Liver (tissue), 9 donors: ENCODE measurements around the gene NAA80. TPM values are rescaled to one million over a fixed set of nuclear protein-coding genes. Genes with fewer than 3 reads are reported as not detected.

Experiments used
- DNase-seq: peaks from one replicate; pipeline ENCODE4 v3.0.0-alpha.2; 2017; ENCODE audit warnings: low spot score
- H3K27ac ChIP-seq, 2 donors: one replicate each; pipeline ENCODE4 v1.7.0; 2013; ENCODE audit warnings: inconsistent platforms in 2 of 2, low read length in 2 of 2, control low read depth in 1 of 2, low read depth in 1 of 2, mild to moderate bottlenecking in 1 of 2
- H3K27me3 ChIP-seq, 4 donors: one replicate each; pipeline versions ENCODE4 v1.6.1 to v1.7.0; 2013; ENCODE audit warnings: low read length in 3 of 4, inconsistent platforms in 1 of 4, mild to moderate bottlenecking in 1 of 4, moderate library complexity in 1 of 4; ENCODE audit not compliant: control insufficient read depth in 4 of 4, insufficient read depth in 4 of 4
- H3K36me3 ChIP-seq, 4 donors: one replicate each; pipeline versions ENCODE4 v1.6.1 to v1.7.0; 2013; ENCODE audit warnings: low read length in 3 of 4, mild to moderate bottlenecking in 3 of 4, low read depth in 1 of 4, moderate library complexity in 1 of 4; ENCODE audit not compliant: control insufficient read depth in 4 of 4, insufficient read depth in 3 of 4
- H3K4me1 ChIP-seq, 4 donors: one replicate each; pipeline versions ENCODE4 v1.6.1 to v1.7.0; 2013; ENCODE audit warnings: low read length in 3 of 4, mild to moderate bottlenecking in 3 of 4, moderate library complexity in 1 of 4; ENCODE audit not compliant: control insufficient read depth in 4 of 4, insufficient read depth in 4 of 4
- H3K4me3 ChIP-seq, 3 donors: one replicate each; pipeline versions ENCODE4 v1.6.1 to v1.7.0; 2013; ENCODE audit warnings: low read length in 3 of 3, control low read depth in 1 of 3, low read depth in 1 of 3, mild to moderate bottlenecking in 1 of 3
- H3K9ac ChIP-seq, 2 donors: one replicate each; pipeline ENCODE4 v1.7.0; 2013; ENCODE audit warnings: low read length in 2 of 2, mild to moderate bottlenecking in 2 of 2, moderate library complexity in 2 of 2, control low read depth in 1 of 2, low read depth in 1 of 2
- H3K9me3 ChIP-seq, 4 donors: one replicate each; pipeline versions ENCODE4 v1.6.1 to v1.7.0; 2013; ENCODE audit warnings: low read length in 3 of 4; ENCODE audit not compliant: control insufficient read depth in 4 of 4
- FOXA1 ChIP-seq: IDR thresholded peaks from 2 replicates; pipeline ENCODE4 v1.6.1; 2016; ENCODE audit warnings: antibody characterized with exemption
- FOXA2 ChIP-seq: IDR thresholded peaks from 2 replicates; pipeline ENCODE4 v1.6.1; 2016; ENCODE audit warnings: antibody characterized with exemption
- HNF4G ChIP-seq: IDR thresholded peaks from 2 replicates; pipeline ENCODE4 v1.6.1; 2016; ENCODE audit warnings: antibody characterized with exemption
- NR2F2 ChIP-seq: IDR thresholded peaks from 2 replicates; pipeline ENCODE4 v1.6.1; 2016; ENCODE audit warnings: antibody characterized with exemption
- TAF1 ChIP-seq: conservative IDR thresholded peaks from 2 replicates; pipeline ENCODE4 v1.6.1; 2016; ENCODE audit warnings: antibody characterized with exemption, mild to moderate bottlenecking
- YY1 ChIP-seq: IDR thresholded peaks from 2 replicates; pipeline ENCODE4 v1.6.1; 2016; ENCODE audit warnings: antibody characterized with exemption, mild to moderate bottlenecking
- ZBTB33 ChIP-seq: IDR thresholded peaks from 2 replicates; pipeline ENCODE4 v1.6.1; 2016; ENCODE audit warnings: antibody characterized with exemption
- WGBS: extraction: QIAGEN DNeasy Blood & Tissue Kit; methylation state at CpG from one replicate; pipeline ENCODE4 v1.1.7; 2013; 5-methylcytosine and 5-hydroxymethylcytosine counted together
- polyA plus RNA-seq, 2 donors: library from polyadenylated mRNA; stranded (reverse) in 1 of 2; unstranded in 1 of 2; fragments of 200-250 nt in 1 of 2; fragments of >200 nt in 1 of 2; fragmentation: Nextera tagmentation in 1 of 2; extraction: Ambion mirVana in 1 of 2; gene quantifications; one replicate each; pipeline versions ENCODE4 v1.2.1 to v1.2.3, GENCODE V29; 2013 to 2015
- total RNA-seq, 2 donors: library from RNA; depleted of rRNA; stranded (reverse); fragments of >200 nt; gene quantifications; one replicate each; pipeline ENCODE4 v1.2.3, GENCODE V29; 2014
- TF ChIP-seq, protein P1 (sequence below): IDR thresholded peaks from 2 replicates; pipeline ENCODE4 v1.6.1; 2016; ENCODE audit warnings: antibody characterized with exemption, mild to moderate bottlenecking
- TF ChIP-seq, protein P2 (sequence below): IDR thresholded peaks from 2 replicates; pipeline ENCODE4 v1.6.1; 2016; ENCODE audit warnings: antibody characterized with exemption
- donor health status: healthy.
- donor health status: healthy.
- donor health status: healthy.
- donor health status: healthy.
- donor health status: healthy.

Gene NAA80
- total and polyA plus RNA-seq, 4 donors = 1.6 to 5.5 (median 2.0) TPM

GRCh38 chr3:50319894-50320625 is 20.9 kb upstream of the NAA80 start (continued):
- TF ChIP-seq, protein P1, sequence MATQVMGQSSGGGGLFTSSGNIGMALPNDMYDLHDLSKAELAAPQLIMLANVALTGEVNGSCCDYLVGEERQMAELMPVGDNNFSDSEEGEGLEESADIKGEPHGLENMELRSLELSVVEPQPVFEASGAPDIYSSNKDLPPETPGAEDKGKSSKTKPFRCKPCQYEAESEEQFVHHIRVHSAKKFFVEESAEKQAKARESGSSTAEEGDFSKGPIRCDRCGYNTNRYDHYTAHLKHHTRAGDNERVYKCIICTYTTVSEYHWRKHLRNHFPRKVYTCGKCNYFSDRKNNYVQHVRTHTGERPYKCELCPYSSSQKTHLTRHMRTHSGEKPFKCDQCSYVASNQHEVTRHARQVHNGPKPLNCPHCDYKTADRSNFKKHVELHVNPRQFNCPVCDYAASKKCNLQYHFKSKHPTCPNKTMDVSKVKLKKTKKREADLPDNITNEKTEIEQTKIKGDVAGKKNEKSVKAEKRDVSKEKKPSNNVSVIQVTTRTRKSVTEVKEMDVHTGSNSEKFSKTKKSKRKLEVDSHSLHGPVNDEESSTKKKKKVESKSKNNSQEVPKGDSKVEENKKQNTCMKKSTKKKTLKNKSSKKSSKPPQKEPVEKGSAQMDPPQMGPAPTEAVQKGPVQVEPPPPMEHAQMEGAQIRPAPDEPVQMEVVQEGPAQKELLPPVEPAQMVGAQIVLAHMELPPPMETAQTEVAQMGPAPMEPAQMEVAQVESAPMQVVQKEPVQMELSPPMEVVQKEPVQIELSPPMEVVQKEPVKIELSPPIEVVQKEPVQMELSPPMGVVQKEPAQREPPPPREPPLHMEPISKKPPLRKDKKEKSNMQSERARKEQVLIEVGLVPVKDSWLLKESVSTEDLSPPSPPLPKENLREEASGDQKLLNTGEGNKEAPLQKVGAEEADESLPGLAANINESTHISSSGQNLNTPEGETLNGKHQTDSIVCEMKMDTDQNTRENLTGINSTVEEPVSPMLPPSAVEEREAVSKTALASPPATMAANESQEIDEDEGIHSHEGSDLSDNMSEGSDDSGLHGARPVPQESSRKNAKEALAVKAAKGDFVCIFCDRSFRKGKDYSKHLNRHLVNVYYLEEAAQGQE = no peak
- TF ChIP-seq, protein P2, sequence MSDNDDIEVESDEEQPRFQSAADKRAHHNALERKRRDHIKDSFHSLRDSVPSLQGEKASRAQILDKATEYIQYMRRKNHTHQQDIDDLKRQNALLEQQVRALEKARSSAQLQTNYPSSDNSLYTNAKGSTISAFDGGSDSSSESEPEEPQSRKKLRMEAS = no peak
- TF ChIP-seq HNF4G = no peak
- TF ChIP-seq ZBTB33 = no peak
- no peak for TF ChIP-seq NR2F2
- TF ChIP-seq FOXA1 = no peak

DNA sequence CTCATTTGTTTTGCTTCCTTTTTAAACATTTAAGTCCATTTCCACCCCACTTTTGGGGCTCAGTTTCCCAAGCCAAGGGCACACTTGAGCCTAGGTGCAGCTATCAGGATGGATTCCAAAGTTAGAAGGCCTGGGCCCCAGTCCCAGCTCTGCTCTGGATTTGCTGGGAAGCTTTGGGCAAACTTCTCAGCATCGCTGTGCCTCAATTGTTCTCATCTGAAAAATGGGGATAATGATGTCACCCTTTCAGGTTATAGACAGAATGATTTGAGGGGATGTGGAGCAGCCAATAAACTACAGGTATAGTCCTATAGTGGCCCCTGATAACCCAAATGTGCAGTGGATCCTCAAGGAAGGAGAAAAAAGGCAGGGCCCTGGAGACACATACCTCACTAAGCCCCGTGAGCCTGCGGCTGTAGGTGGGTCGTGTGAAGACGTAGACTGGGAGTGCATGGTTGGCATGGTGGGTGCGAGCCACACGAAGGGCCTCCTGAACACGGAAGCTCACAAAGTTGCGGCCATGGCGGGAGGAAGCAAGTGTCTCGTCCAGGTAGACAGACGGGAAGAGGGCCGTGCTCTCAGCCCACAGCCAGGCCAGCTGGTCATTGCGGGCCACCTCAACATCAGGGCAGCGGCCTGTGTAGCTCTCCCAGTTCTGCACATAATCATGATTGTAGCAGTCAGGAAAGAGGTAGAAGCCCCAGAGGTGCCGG is 20.1 kb upstream of the NAA80 start:
- Histone ChIP-seq H3K4me1 (peaks cover 15 to 55% (median 47%) of the 10 kb centered on the region in 4 donors), H3K27me3 (no peaks in the 10 kb centered on the region), H3K9me3 (no peaks in the 10 kb centered on the region), H3K4me3 (peak overlapping the region in 1 of 3 donors; percentile 96), H3K36me3 (peaks cover 0 to 10% (median 2%) of the 10 kb centered on the region in 4 donors), H3K27ac (no peak overlapping the region), H3K9ac (no peak overlapping the region)
- TF ChIP-seq FOXA1 = no peak
- no peak for TF ChIP-seq YY1
- TF ChIP-seq FOXA2 = no peak
- WGBS = 87% methylated on average over 16 of the region's 16 CpGs
- no peak for DNase-seq

- H3K27me3 ChIP-seq = no peaks in the 10 kb centered on the region
- peaks cover 15 to 48% (median 40%) of the 10 kb centered on the region in 4 donors for H3K4me1 ChIP-seq
- H3K36me3 ChIP-seq = peaks cover 0 to 10% (median 2%) of the 10 kb centered on the region in 4 donors
- no peaks in the 10 kb centered on the region for H3K9me3 ChIP-seq
- no peak overlapping the region for H3K4me3 ChIP-seq
- DNase-seq = no peak
- WGBS = 83% methylated on average over 10 of the region's 10 CpGs
- H3K9ac ChIP-seq = no peak overlapping the region
- no peak overlapping the region for H3K27ac ChIP-seq
- no peak for TF ChIP-seq TAF1
Observed at GRCh38 chr3:50318615-50319014, 19.4 kb upstream of the NAA80 start.
